HG02943 (cell line): ENCODE measurements around the gene PCDHGA2.
"Not testable (repeated sequence)": the region's sequence is repeated elsewhere in the genome, so short reads cannot be mapped to it uniquely, and the experiment has no call there.

Experiments
- ATAC-seq: cut with Tn5 transposase; IDR thresholded peaks from one replicate; pipeline ENCODE4 v1.9.1; 2021; ENCODE audit warnings: mild to moderate bottlenecking, low read depth, moderate library complexity; ENCODE audit not compliant: unreplicated experiment

Gene PCDHGA2

GRCh38 chr5:141375444-141376155, 37.0 kb downstream of the PCDHGA2 start:
- ATAC-seq, result not testable (repeated sequence)

GRCh38 chr5:141382469-141383294, 44.1 kb downstream of the PCDHGA2 start, which contains the start of gene PCDHGA7:
Gene PCDHGA7 (plus strand): TSS chr5:141382742. CDS start chr5:141382900, 158 bp downstream.
- ATAC-seq, result no peak

- ATAC-seq, result no peak
Observed at GRCh38 chr5:141383345-141383744, 44.8 kb downstream of the PCDHGA2 start.

- ATAC-seq, result no peak
Observed at GRCh38 chr5:141384471-141385267, 46.1 kb downstream of the PCDHGA2 start.

- peak; percentile 94 for ATAC-seq
Observed at GRCh38 chr5:141387557-141388311, 49.2 kb downstream of the PCDHGA2 start, which contains the start of gene PCDHGB4. Gene PCDHGB4 (plus strand): TSS chr5:141387698. CDS start chr5:141387885, 187 bp downstream.

- no peak for ATAC-seq
Observed at GRCh38 chr5:141388661-141389060, 50.1 kb downstream of the PCDHGA2 start.

GRCh38 chr5:141389153-141390042, 50.8 kb downstream of the PCDHGA2 start:
- no peak for ATAC-seq

- ATAC-seq, result no peak
Observed at GRCh38 chr5:141392429-141393198, 54.1 kb downstream of the PCDHGA2 start, which contains the start of gene PCDHGA8. Gene PCDHGA8 (plus strand): TSS chr5:141392633. CDS start chr5:141392814, 181 bp downstream.
